HG02981 (cell line): ENCODE results near the gene PSMG4.

Source experiments
- ATAC-seq: cut with Tn5 transposase; IDR thresholded peaks from one replicate; pipeline ENCODE4 v1.9.1; 2021; ENCODE audit warnings: mild to moderate bottlenecking, moderate library complexity; ENCODE audit not compliant: unreplicated experiment

PSMG4 gene

DNA sequence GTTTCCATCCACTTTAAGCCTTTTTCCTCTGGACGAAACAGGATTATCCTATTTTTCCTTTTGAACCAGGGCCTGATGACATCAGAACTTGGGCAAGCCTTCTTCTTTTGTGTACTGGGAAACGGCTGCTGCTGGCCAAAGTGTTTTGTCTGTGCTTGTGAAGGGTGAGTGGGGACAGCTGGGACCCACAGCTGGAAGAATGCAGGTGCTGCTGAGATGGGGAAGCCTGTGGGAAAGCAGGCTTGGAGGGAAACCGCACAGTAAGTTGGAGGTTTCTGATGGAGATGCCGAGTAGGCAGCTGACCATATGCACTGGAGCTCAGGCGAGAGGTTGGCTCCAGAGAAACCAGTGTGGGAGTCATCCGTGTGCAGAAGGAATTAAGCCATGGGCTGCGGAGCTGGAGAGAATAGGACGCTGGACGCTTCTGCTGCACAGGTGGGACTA is 8.5 kb upstream of the PSMG4 start:
- no peak for ATAC-seq

DNA sequence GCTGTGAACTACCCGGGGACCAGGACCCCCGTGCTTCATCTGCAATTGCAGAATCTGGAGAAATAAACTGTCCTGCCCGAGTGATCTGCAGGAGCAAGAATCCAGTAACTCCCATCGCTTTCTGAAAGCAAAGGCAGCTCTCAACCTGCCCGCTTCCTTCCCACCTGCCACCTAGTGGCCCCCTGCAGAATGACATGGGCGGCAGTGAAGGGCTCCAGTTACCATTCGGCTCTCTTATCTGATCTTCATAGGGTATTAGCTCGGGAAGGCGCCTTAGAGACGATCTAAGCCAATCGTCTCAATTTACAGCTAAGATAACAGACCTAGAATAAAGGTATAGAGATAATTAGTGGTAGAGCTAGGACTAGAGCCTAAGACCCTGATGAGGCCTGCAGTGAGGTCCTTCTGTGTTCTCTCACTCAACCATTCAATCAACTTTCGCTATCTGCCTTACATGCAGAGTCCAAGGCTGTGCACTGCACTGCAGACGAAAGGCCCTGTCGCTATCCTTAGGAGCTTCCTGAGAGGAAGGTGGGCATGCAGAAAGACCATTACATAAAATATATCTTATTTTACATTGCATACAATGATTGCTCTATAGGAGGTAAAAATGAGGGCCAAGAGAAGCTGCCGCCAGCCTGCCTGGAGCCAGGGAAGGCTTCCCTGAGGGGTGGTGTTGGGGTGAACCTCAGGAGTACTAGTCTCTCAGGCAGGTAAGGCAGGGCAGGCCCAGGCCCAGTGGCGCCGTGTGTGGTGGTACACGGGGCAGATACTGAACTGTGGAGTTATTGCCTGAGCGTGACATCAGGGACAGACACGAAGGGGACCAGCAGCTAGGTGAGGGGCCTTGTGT is 7.1 kb upstream of the PSMG4 start:
- ATAC-seq: peak; percentile 82

DNA sequence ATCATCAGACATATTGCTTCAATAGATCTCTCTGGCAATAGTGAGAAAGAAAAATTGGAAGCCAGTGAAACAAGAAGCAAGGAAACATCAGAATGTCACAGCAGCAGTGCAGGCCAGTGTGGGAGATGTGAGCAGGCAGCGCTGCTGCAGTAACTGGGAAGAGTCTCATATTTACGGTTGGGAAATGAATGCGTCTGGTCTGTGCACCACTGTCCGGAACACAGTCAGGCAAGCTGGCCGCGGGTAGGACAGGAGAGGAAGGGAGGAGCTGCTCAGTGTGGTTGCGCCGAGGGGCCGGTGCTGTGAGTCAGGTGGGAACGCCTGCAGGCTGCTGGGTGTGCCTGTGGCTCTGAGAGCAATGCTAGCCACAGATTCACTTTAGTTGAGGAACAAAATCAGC is 6.4 kb upstream of the PSMG4 start:
- no peak for ATAC-seq

DNA sequence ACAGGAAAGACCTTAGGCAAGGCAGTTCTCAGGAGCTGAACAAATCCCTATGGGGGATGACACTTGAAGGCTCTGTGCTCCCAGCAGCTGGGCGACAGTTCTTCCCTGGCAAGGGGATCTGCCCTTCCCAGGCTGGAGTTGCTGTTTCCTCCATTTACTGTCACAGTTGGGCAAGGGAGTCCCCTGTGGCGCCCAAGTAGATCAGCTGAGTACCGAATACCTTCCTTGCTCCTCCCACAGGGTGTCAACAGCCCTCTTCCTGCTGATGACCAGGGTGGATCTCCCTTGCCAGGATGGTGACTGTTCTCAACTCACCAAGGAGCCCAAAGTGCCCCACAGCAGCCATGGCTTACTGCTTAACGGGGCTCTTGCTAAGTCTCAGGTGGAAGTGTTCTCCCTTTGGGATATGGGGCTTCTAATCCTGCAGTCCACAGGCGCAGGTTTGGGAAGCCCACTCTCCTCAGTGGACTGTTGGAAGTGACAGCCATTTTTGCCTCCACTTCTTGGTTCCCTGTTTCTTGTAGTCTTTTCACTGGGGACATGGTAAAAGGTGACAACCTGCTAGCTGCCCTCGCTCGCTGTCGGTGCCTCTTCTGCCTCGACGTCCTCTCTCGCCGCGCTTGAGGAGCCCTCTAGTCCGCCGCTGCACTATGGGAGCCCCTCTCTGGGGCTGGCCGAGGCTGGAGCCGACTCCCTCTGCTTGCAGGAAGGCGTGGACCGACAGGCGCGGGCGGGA is 5.7 kb upstream of the PSMG4 start:
- ATAC-seq: no peak

DNA sequence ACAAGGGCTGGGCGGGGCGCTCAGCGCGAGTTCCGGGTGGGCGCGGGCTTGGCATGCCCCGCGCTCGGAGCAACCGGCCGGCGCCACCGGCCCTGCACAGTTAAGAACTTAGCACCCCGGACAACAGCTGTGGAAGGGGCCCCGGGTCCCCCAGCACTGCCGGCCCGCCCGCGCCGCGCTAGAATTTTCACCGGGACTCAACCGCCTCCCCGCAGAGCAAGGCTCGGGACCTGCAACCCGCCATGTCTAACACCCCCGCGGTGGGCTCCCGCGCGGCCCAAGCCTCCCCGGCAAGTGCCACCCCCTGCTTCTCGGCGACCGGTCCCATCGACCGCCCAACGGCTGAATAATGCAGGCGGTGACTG is 5.2 kb upstream of the PSMG4 start:
- ATAC-seq: no peak

DNA sequence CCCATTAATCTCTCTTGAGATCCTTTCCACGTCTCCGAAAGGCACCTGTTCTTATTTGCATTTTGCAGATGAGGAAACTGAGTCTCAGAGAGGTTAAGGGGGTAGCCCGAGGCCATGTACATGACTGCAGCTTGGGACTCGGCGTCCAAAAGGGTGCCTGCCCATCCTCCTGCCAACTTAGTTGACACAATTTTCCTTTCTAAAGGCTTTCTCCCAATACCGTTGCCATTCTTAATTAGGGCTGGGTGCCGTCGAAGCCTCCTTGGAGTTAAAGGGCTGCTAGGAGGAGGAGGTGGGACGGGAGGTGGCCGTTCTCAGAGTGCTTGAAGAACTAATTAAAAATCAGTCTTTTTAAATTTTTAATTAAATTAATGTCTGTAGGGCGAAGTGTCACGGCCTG is 546 bp upstream of the PSMG4 start:
- no peak for ATAC-seq

DNA sequence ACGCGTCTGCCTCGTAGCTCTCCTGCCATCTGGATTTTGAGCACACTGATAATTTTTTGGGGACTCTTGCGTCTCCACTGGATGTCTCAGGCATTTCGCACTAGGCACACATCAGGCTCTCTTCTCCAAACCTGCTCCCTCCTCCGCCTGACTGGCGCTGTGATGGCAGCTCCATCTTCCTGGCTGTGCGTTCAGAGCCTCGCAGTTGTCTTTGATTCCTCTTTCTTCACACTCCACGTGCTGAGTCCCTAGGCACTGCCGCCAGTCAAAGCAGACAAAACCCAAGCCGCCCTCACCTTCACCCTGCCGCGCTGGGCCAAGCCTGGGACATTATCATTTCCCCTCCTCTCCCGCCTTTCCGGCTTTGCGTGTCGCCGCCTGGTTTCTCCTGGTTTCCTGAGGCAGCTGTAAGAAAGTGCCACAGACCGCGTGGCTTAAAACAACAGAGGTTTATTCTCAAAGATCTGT is 778 bp downstream of the PSMG4 start:
- ATAC-seq: peak; percentile 25

DNA sequence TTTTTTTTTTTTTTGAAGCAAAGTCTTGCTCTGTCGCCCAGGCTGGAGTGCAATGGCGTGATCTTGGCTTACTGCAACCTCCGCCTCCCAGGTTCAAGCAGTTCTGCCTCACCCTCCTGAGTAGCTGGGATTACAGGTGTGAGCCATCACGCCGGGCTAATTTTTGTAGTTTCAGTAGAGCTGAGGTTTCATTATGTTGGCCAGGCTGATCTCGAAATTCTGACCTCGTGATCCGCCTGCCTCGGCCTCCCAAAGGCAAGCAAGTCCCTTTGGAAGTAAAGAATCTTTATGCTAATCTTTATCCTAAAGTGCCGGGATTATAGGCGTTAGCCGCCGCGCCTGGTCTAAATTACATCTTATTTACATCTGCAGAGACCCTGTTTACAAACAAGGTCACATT is 1.5 kb downstream of the PSMG4 start:
- ATAC-seq: no peak

DNA sequence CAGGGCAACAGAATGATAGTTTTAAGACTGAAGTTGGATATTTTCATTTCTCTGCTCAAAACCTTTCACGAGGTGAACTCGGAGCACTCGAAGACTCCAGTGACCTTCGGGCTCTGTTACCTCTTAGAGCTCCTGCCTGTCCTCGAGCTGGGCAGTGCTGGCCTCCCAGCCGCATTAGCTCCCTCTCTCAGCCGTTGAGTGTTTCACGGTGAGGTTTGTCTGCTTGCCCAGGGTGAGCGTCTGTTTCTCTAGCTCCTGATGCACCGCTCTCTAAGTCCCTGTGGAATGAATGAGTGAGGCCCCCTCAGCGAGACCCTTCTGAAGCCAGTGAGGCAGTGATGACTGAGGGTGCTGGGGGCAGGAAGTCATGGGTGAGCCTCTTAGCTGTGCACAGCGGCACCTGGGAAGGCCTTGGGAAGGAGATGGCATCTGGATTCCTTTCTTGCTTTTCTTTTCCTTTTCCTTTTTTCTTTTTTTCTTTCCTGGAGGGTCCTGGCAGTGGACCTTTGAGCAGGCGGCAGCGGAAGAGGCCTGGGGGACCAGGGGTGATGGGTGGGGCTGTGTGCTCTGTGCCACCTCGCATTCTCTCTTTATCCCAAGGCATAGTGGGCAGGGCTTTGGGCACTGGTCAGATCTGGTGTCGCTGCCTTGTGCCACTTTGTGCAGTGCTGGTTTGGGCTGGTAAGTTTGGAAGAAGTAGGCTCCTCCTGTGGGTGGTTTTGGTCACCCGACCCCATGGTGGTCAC is 2.2 kb downstream of the PSMG4 start:
- ATAC-seq: no peak

DNA sequence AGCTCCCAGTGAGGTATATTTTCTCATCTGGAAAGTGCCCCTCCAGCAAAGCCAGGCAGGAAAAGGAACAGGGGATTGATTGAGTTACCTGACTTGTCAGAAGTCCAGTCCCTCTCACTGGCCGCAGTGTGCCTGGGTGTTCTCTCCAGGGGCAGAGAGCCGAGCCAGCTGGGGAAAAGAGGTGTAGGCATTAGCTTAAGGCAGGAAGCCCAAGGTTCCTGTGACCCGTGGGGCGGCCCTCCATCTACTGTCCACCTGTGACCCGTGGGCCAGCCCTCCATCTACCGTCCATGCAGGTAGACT is 2.7 kb downstream of the PSMG4 start:
- no peak for ATAC-seq

DNA sequence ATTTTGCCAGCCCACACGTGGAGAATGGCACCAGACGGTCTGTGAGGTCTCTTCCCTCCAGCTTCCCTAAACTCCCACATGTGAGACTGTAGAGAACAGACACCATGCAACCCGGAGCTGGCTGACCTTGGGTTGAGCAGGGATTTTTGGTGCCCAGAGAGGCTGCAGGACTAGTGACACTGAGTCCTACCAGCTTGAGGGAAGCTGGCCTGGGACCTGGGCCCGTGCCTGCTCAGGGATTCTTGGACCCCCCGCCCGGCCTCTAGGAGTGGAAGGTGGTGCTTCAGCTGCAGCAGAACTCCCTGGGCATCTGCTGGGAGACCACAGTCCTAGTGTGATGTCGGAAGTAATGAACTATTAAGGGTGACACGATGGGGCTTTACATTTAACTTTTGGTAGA is 3.2 kb downstream of the PSMG4 start:
- ATAC-seq: no peak

DNA sequence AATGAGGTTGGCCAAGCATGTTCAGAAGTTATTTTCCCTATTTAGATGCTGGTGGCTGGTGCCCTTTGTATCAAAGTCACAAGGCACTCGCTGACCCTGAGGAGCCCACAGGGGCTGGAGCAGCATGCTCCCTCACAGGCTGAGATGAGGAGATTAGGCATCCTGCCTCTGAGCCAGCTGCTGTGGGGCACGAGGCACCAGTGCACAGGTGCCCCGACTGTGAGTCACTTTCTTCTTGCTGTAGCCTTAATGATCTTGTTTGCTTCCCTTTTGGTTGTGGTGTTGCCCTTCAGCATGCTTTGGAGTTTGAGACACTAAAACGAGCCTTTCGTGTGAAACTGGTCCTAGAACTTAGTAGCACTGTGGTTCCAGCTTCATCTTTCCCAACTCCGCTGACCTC is 4.3 kb downstream of the PSMG4 start:
- ATAC-seq: no peak

DNA sequence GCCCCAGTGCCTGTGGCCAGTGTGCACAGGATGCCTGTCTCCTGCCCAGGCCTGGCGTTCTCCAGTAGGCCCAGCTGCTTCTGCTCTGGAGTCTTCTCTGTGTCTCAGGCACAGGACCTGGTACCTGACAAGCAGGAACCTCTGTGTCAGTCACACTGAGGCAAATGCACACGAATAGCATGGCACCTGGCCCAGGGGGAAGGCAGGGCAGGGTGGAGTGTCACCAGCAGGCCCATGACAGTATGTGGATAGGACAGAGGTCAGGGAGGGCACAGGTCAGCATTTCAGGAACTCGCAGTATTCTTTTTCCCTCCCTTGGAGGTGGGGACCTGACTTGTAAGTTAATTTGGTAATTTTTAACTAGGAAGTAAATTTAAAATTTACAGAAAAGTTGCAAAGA is 5.6 kb downstream of the PSMG4 start:
- ATAC-seq: no peak

DNA sequence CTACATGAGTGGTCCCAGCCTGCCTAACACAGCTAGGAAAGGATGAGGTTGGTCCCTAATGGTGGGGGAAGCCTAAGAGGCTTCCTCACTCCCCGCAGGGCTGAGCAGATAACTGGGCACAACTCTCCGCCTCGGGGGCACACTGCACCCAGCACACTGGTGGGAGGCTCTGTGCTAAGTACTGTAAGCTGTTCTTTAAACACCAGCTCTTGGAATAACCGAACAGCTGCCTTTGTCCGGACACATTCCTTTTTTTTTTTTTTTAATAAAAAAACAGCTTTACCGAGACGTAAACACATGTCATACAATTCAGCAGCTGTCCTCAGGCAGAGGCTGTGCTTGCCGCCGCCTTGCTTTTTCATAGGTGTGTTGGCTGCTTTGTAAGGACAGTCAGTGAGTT is 6.9 kb downstream of the PSMG4 start:
- no peak for ATAC-seq

DNA sequence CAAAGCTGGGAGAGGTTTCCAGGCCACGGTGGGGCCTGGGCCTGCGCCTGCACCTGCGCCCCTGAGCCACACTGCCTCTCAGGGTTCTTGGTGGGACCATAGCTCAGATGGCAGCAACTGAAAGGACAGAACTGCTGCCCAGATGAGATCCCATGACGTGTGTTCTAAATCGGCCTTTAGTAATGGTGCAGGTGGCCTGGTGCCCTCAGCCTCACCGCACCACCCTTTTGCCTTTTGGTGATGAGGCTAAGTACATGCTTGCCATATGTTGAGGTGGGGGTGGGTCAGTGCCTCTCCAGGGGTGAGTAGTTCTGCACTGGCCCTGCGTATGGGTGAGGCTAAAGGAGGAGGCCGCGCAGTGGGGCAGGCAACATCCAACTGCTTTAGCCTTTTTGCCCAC is 7.4 kb downstream of the PSMG4 start:
- no peak for ATAC-seq

DNA sequence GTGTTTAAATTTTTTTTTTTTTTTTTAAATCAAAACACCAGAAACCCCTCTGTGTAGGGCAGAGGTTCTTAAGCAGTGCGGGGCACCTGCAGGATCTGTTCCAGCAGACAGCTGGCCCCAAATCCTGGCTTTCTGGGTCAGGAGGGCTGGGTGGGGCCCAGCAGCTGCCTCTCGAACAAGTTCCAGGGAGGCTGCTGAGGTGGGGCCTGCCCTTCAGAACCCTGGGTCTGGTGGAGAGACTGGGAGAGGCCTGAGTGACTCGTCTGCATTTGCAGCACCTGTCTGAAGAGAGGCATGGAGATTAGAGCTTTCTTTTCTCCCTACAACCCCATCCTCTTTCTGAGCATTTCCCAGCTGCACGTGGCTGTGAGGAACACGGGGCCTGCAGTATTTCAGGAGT is 8.4 kb downstream of the PSMG4 start:
- no peak for ATAC-seq

DNA sequence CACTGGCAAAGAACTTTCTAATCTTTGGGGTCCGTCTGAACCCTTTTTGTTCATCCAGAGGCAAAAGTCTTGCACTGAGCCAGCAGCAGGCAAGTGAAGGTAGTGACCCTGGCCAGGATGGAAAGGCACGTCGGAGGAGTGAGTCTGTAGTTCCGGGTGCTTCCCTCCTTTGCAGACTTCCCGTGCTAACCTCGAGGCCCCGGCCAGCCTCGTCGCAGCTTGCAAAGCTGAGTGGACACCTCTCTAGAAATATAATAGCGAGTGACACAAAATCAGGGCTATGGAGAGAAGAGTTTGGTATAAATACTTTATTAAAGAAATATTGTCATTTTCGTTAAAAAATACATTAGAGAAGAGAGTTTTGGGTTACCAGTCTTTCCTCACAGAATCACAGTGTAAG is 9.9 kb downstream of the PSMG4 start:
- no peak for ATAC-seq

DNA sequence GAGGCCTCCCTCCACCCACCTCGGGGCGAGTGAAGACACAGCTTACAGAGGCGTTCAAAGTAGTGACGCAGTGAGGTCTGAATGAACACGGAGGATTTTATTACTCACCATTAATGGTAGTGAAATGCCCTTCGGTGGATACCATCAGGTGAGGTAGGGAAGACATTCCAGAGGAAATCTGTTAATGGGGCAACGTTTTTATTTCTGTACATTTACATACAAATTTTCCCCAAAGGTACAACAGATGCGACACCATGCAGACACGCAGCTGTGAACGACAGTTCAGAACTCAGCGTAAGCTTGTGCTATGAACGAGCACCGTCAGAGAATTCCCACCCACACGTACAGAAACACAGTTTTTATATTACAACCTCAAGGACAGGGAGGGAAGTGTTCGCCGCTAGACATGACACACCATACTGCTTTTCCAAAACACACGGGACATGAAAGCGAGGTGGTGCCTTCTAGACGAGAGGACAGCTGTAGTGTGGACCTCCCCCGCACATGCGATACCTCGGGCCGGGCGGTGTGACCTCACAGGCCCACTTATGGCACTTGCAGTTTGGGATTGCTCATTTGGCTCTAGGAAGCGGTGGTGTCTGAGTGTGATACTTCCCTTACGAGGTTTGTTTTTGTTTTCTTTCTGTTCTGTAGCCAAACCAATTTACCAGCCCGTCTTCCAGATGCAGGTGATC is 10.7 kb downstream of the PSMG4 start:
- no peak for ATAC-seq

DNA sequence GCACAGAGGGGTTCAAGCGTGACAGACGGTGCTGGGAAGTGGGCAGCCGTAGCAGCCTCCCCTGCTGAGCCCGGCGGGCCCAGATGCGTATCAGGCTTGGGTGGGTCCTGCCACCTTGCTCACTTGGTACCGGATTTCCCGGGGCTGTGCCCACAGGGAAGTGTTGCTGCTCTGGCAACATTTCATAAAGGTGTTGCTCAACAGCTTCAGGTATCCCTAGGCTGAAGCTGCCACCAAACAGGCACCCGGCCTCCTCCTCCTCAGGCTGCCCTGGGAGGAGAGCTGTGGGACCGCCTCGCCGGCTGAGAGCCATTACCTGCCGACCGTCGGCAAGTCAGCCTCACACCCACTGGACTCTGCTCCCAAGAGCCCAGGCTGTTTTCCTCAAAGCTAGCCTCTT is 11.5 kb downstream of the PSMG4 start:
- ATAC-seq: no peak

DNA sequence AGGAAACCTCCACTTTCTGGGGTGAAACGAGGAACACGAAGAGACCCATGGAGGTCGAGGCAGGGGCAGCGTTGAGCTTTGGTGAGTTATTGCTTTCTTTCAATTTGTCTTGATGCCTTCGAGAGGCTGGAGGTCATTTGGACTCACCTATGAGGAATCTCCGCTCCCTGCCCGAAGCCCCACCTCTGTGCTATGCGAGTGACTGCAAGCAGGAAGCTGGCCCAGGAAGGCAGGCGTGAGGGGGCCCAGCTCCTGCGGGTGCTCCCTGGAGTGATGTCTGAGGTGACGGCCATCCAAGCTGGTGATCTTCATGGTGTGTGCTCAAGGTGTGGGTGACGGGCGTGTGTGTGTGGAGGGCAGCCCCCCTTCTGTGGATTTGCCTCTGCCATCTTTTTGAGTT is 13.0 kb downstream of the PSMG4 start:
- ATAC-seq: no peak

DNA sequence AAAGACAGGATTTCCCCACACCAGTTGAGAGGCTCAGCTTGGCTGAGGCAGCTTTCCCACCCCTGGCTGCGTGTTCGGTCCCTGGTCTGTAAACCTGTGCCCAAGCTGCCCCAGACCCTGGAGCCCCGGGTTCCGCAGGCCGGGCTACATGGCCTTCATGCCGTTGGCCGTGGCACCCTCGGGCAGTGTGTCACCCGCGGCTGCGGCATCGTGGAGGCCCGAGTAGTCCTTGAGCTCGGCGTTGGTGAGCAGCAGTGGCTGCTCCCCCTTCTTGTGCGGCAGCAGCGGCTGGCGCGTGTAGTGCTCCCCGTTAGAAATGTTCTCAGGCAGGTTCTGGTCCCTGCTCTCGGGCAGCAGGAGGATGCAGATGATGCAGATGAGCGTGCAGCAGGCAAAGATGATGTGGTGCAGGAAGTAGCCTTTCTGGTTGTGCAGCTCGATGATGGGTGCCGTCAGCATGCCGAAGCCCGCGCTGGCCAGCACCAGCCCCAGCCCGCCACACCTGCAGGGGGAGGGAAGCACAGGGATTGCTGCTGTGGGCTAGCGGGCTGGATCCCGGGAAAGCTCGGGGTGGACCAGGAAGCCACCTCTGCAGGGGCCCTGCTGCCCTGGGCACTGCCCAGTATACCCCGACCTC is 14.3 kb downstream of the PSMG4 start:
- no peak for ATAC-seq
